A549 (cell line): ENCODE measurements around the gene TCF7L2. TPM values are rescaled to one million over a fixed set of nuclear protein-coding genes. Genes with fewer than 3 reads are reported as not detected.

Experiments used
- ATAC-seq, 2 experiments: fragments of 200-7000 bp in 1 of 2; fragments of >200 bp in 1 of 2; cut with Nextera tagmentation in 1 of 2; cut with Tn5 transposase in 1 of 2; 3 replicates each; pipeline versions ENCODE4 v1.8.0 to v1.9.1; 2018 to 2020; ENCODE audit warnings: mild to moderate bottlenecking in 1 of 2, moderate library complexity in 1 of 2
- CTCF ChIA-PET: fragments of 300-600 bp; sonication (Branson Sonifier 250); formaldehyde crosslinking; extraction: SDS; loops from one replicate; lab custom pipeline; 2021; ENCODE audit warnings: antibody characterized with exemption, inconsistent platforms; lab: Yijun Ruan, JAX
- POLR2A ChIA-PET: fragments of 350-600 bp; formaldehyde crosslinking; extraction: SDS; loops from one replicate; lab custom pipeline; 2021; ENCODE audit warnings: antibody characterized with exemption, inconsistent platforms; lab: Yijun Ruan, JAX
- DNase-seq, 2 experiments: peaks; one replicate each; pipeline versions ENCODE4 v3.0.0 to v3.0.0-alpha.2; 2011 to 2016; ENCODE audit warnings: low read depth in 1 of 2, low spot score in 1 of 2
- FAIRE-seq: peaks from 2 replicates; lab custom pipeline; 2011; peaks lifted over from hg19 to GRCh38; lab: Jason Lieb, UNC
- H3K27ac ChIP-seq, 2 experiments: fragments of >200 bp; sonication (Bioruptor Twin); formaldehyde crosslinking; 3 replicates each; pipeline ENCODE4 v1.5.1; 2016 to 2017
- H3K4me1 ChIP-seq: fragments of >200 bp; sonication (Bioruptor Twin); formaldehyde crosslinking; 3 replicates; pipeline ENCODE4 v1.6.1; 2016
- H3K4me2 ChIP-seq: fragments of >200 bp; sonication (Bioruptor Twin); formaldehyde crosslinking; 3 replicates; pipeline ENCODE4 v1.6.1; 2016
- H3K4me3 ChIP-seq: fragments of >200 bp; sonication (Bioruptor Twin); formaldehyde crosslinking; 3 replicates; pipeline ENCODE4 v1.5.1; 2016
- H3K9me3 ChIP-seq: fragments of >200 bp; sonication (Bioruptor Twin); formaldehyde crosslinking; 3 replicates; pipeline ENCODE4 v1.6.1; 2016
- CBX2 ChIP-seq: fragments of 200-600 bp; sonication (generic); IDR thresholded peaks from 2 replicates; pipeline ENCODE4 v1.6.1; 2016; ENCODE audit warnings: low read depth, mild to moderate bottlenecking, borderline replicate concordance
- CBX8 ChIP-seq: fragments of 200-600 bp; sonication (generic); IDR thresholded peaks from 2 replicates; pipeline ENCODE4 v1.6.1; 2016
- CHD4 ChIP-seq: fragments of 200-600 bp; sonication (generic); IDR thresholded peaks from 2 replicates; pipeline ENCODE4 v1.6.1; 2016; ENCODE audit warnings: antibody characterized with exemption, mild to moderate bottlenecking, borderline replicate concordance
- EHF ChIP-seq: fragments of 250-450 bp; sonication (Bioruptor Pico); IDR thresholded peaks from 2 replicates; pipeline ENCODE4 v1.5.0; 2020; ENCODE audit warnings: mild to moderate bottlenecking
- FOSB ChIP-seq: fragments of 250-450 bp; sonication (Bioruptor Pico); IDR thresholded peaks from 2 replicates; pipeline ENCODE4 v1.5.0; 2020; ENCODE audit warnings: mild to moderate bottlenecking, moderate library complexity
- FOSL2 ChIP-seq, 2 experiments: fragments of 450-650 bp in 1 of 2; fragments of >200 bp in 1 of 2; sonication (Bioruptor Twin) in 1 of 2; formaldehyde crosslinking; IDR thresholded peaks; 2 replicates each; pipeline versions ENCODE4 v1.5.0 to v1.6.1; 2016 to 2020; ENCODE audit warnings: mild to moderate bottlenecking in 1 of 2, moderate library complexity in 1 of 2
- GATA3 ChIP-seq: IDR thresholded peaks from 2 replicates; pipeline ENCODE4 v1.6.1; 2012; ENCODE audit warnings: borderline replicate concordance
- HDAC2 ChIP-seq: fragments of 200-600 bp; sonication (generic); IDR thresholded peaks from 2 replicates; pipeline ENCODE4 v1.6.1; 2016
- HOXB5 ChIP-seq: fragments of 250-450 bp; sonication (Bioruptor Pico); IDR thresholded peaks from 2 replicates; pipeline ENCODE4 v1.5.0; 2020; ENCODE audit warnings: mild to moderate bottlenecking, moderate library complexity
- KDM5A ChIP-seq: fragments of 200-600 bp; sonication (generic); IDR thresholded peaks from 2 replicates; pipeline ENCODE4 v1.6.1; 2016; ENCODE audit warnings: antibody characterized with exemption, mild to moderate bottlenecking
- PBX3 ChIP-seq: IDR thresholded peaks from 2 replicates; pipeline ENCODE4 v1.6.1; 2012
- PHF8 ChIP-seq: fragments of 200-600 bp; sonication (generic); IDR thresholded peaks from 2 replicates; pipeline ENCODE4 v1.6.1; 2016; ENCODE audit warnings: low read depth, mild to moderate bottlenecking, antibody characterized with exemption, moderate library complexity, borderline replicate concordance
- RARB ChIP-seq: fragments of 250-450 bp; sonication (Bioruptor Pico); IDR thresholded peaks from 2 replicates; pipeline ENCODE4 v1.8.0; 2021; ENCODE audit warnings: mild to moderate bottlenecking, moderate library complexity
- RFX5 ChIP-seq: fragments of 450-650 bp; IDR thresholded peaks from 2 replicates; pipeline ENCODE4 v1.7.1; 2014; ENCODE audit warnings: antibody characterized with exemption, mild to moderate bottlenecking, moderate library complexity
- RNF2 ChIP-seq: fragments of 200-600 bp; sonication (generic); IDR thresholded peaks from 2 replicates; pipeline ENCODE4 v1.6.1; 2016; ENCODE audit warnings: low read depth, mild to moderate bottlenecking, antibody characterized with exemption, moderate library complexity, borderline replicate concordance
- SMC3 ChIP-seq: fragments of >200 bp; sonication (Bioruptor Twin); formaldehyde crosslinking; IDR thresholded peaks from 3 replicates; pipeline ENCODE4 v1.6.1; 2018; ENCODE audit warnings: inconsistent platforms
- USF2 ChIP-seq: fragments of 450-650 bp; IDR thresholded peaks from 2 replicates; pipeline ENCODE4 v1.6.1; 2014; ENCODE audit warnings: antibody characterized with exemption
- ZC3H11A ChIP-seq: fragments of 450-650 bp; IDR thresholded peaks from 2 replicates; pipeline ENCODE4 v1.6.1; 2014; ENCODE audit warnings: antibody characterized with exemption, mild to moderate bottlenecking
- ZFP36 ChIP-seq: fragments of 450-650 bp; IDR thresholded peaks from 2 replicates; pipeline ENCODE4 v1.6.1; 2014; ENCODE audit warnings: borderline replicate concordance; ENCODE audit not compliant: partially characterized antibody
- ZNF302 ChIP-seq: fragments of 250-450 bp; sonication (Bioruptor Pico); IDR thresholded peaks from 2 replicates; pipeline ENCODE4 v1.9.0; 2021; ENCODE audit warnings: inconsistent platforms, mild to moderate bottlenecking, moderate library complexity
- WGBS: methylation state at CpG from one replicate; pipeline ENCODE4 v1.1.6; 2017; ENCODE audit errors: missing lambda C conversion rate; 5-methylcytosine and 5-hydroxymethylcytosine counted together
- polyA plus RNA-seq, 4 experiments: library from polyadenylated mRNA; depleted of rRNA in 3 of 4; stranded (reverse); fragments of >200 nt; fragmentation: RNase III in 1 of 4; extraction: RNeasy Plus Mini Kit Qiagen cat#74134 plus additional on column Dnase treatment in 1 of 4; gene quantifications; 2 replicates in 3 of 4; 3 replicates in 1 of 4; pipeline ENCODE4 v1.2.3, GENCODE V29; 2011 to 2017

The TCF7L2 gene
- polyA plus RNA-seq, 2 of the 4 experiments (the other 2 are of a cell fraction): 11.3 to 14.5 TPM

- ChIA-PET POLR2A (no interaction called here), CTCF (interaction anchor here (1.0 to 1.4 kb wide), 2 partner anchors 10 to 17 kb away, joined by 3 to 4 read pairs; no protein-coding TSS in a partner anchor)
- Histone ChIP-seq H3K4me1 (no peaks in the 10 kb centered on the region), H3K27ac (no peak overlapping the region), H3K4me3 (no peak overlapping the region), H3K9me3 (no peaks in the 10 kb centered on the region), H3K4me2 (no peak overlapping the region)
- TF ChIP-seq SMC3 (no peak), ZFP36 (no peak), CBX2 (no peak), KDM5A (no peak), RARB (no peak), FOSL2 (IDR thresholded peaks at IDR 0.05) (no peak), FOSL2 (CRISPR knock-in tag; IDR thresholded peaks at IDR 0.05) (no peak), CHD4 (no peak), HDAC2 (no peak), RNF2 (no peak), ZC3H11A (no peak), RFX5 (no peak), PBX3 (no peak)
- DNase-seq: no peak
- WGBS: 88% methylated on average over 11 of the region's 11 CpGs
- ATAC-seq: no peak
- FAIRE-seq: no peak
Measured at GRCh38 chr10:113171662-113172061, 221.6 kb downstream of the TCF7L2 start.

GRCh38 chr10:113175176-113175575, 225.1 kb downstream of the TCF7L2 start:
- no peak overlapping the region for H3K27ac ChIP-seq
- no peak for ATAC-seq
- POLR2A ChIA-PET: no interaction called here
- CTCF ChIA-PET: interaction anchor here (0.5 to 1.9 kb wide), 7 partner anchors 10 to 192 kb away, joined by 4 to 7 read pairs (median 4); no protein-coding TSS in a partner anchor
- FAIRE-seq: no peak
- no peaks in the 10 kb centered on the region for H3K4me1 ChIP-seq
- TF ChIP-seq PHF8: no peak
- no peak for TF ChIP-seq HOXB5 (CRISPR knock-in tag)
- no peak for TF ChIP-seq FOSB (CRISPR knock-in tag)
- TF ChIP-seq CBX8: no peak
- H3K9me3 ChIP-seq: no peaks in the 10 kb centered on the region
- no peak overlapping the region for H3K4me2 ChIP-seq
- no peak for DNase-seq
- H3K4me3 ChIP-seq: no peak overlapping the region
- WGBS: 72% methylated on average over 3 of the region's 3 CpGs

- DNase-seq: no peak
- no peaks in the 10 kb centered on the region for H3K4me1 ChIP-seq
- TF ChIP-seq EHF (CRISPR knock-in tag): no peak
- no peak for TF ChIP-seq ZNF302 (CRISPR knock-in tag)
- TF ChIP-seq GATA3: no peak
- TF ChIP-seq USF2: no peak
- no peaks in the 10 kb centered on the region for H3K9me3 ChIP-seq
- ATAC-seq: no peak
- 82% methylated on average over 17 of the region's 17 CpGs for WGBS
- H3K4me2 ChIP-seq: no peak overlapping the region
- ChIA-PET CTCF (interaction anchor here (0.5 to 2.0 kb wide), 6 partner anchors 10 to 209 kb away, joined by 4 to 8 read pairs (median 4); no protein-coding TSS in a partner anchor), POLR2A (no interaction called here)
- H3K4me3 ChIP-seq: no peak overlapping the region
- H3K27ac ChIP-seq: no peak overlapping the region
- no peak for FAIRE-seq
Measured at GRCh38 chr10:113175756-113176651, 226.0 kb downstream of the TCF7L2 start.
